Body of pancreas (tissue), 4 donors: Measurements from ENCODE around the gene PMAIP1.

ENCODE experiments used
- CTCF ChIP-seq, 7 experiments: fragments of 450-650 bp in 4 of 7; fragments of 200-600 bp in 3 of 7; sonication (generic) in 3 of 7; IDR thresholded peaks; one replicate each; pipeline ENCODE4 v1.5.1; 2016 to 2019; ENCODE audit warnings: antibody characterized with exemption in 7 of 7
- POLR2A ChIP-seq, 3 donors: fragments of 450-650 bp; IDR thresholded peaks; one replicate each; pipeline ENCODE4 v1.6.1; 2016; ENCODE audit warnings: antibody characterized with exemption in 3 of 3, mild to moderate bottlenecking in 2 of 3

DNA sequence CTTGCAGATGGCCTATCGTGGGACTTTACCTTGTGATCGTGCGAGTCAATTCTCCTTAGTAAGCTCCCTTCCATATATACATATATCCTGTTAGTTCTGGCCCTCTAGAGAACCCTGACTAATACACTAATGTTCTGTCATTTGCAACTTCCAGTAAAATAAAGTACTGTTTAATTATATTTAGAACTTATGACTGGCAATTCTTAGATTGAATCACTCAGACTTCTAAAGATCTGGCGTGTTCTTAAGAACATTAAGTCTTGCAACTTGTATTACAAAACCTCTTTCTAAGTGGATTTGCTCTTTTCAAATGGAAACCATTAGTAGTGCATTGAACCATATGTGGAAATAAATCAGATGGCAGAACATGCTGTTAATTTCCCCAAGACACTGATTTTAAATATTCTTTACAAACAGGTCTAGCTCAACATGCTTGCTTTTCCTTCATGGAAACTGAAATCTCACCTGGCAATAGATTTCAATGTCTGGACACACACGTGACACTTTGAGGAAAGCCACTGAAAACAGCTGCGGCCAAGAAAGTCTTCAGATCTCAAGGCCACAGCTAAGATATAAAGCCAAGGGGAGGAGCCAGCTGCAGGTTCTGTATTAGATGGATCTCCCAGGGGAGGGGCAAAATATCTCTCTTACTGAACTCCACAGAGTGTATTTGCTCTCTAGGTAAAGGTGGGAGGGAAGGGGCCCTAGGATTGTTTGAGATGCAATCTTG is 50.6 kb downstream of the PMAIP1 start:
- TF ChIP-seq CTCF (IDR thresholded peaks at IDR 0.05) (no peak), POLR2A (IDR thresholded peaks at IDR 0.05) (no peak)
